ENCODE measurements around the gene BLTP2. TPM values are rescaled to one million over a fixed set of nuclear protein-coding genes. Genes with fewer than 3 reads are reported as not detected.

BLTP2 gene
- total RNA-seq, 1 donor from 2014 or later: 124 TPM

- no peak overlapping the region for H3K4me3 ChIP-seq (ENCODE audit: low read depth, low read length)
- no peak for TF ChIP-seq CTCF (IDR thresholded peaks at IDR 0.05; ENCODE audit: insufficient read depth, low read length, poor library complexity, severe bottlenecking)
- peaks cover 8% of the 10 kb centered on the region for H3K36me3 ChIP-seq (ENCODE audit: control insufficient read depth, insufficient read depth, low read length)
- no peaks in the 10 kb centered on the region for H3K27me3 ChIP-seq (ENCODE audit: control insufficient read depth, insufficient read depth, low read length)
- DNase-seq (ENCODE audit: low read depth): no peak
Observed at GRCh38 chr17:28624148-28624547, 20.8 kb downstream of the BLTP2 start.

- DNase-seq (ENCODE audit: low read depth): no peak
- no peaks in the 10 kb centered on the region for H3K27me3 ChIP-seq (ENCODE audit: control insufficient read depth, insufficient read depth, low read length)
- TF ChIP-seq CTCF (IDR thresholded peaks at IDR 0.05; ENCODE audit: insufficient read depth, low read length, poor library complexity, severe bottlenecking): no peak
- no peak overlapping the region for H3K4me3 ChIP-seq (ENCODE audit: low read depth, low read length)
- peaks cover 8% of the 10 kb centered on the region for H3K36me3 ChIP-seq (ENCODE audit: control insufficient read depth, insufficient read depth, low read length)
Observed at GRCh38 chr17:28623696-28624095, 21.3 kb downstream of the BLTP2 start.

GRCh38 chr17:28622186-28622585 is 22.8 kb downstream of the BLTP2 start:
- Histone ChIP-seq H3K27me3 (ENCODE audit: control insufficient read depth, insufficient read depth, low read length) (no peaks in the 10 kb centered on the region), H3K4me3 (ENCODE audit: low read depth, low read length) (no peak overlapping the region), H3K36me3 (ENCODE audit: control insufficient read depth, insufficient read depth, low read length) (peaks cover 8% of the 10 kb centered on the region)
- no peak for TF ChIP-seq CTCF (IDR thresholded peaks at IDR 0.05; ENCODE audit: insufficient read depth, low read length, poor library complexity, severe bottlenecking)
- no peak for DNase-seq (ENCODE audit: low read depth)

- no peaks in the 10 kb centered on the region for H3K27me3 ChIP-seq (ENCODE audit: control insufficient read depth, insufficient read depth, low read length)
- no peak for TF ChIP-seq CTCF (IDR thresholded peaks at IDR 0.05; ENCODE audit: insufficient read depth, low read length, poor library complexity, severe bottlenecking)
- H3K36me3 ChIP-seq (ENCODE audit: control insufficient read depth, insufficient read depth, low read length): peaks cover 8% of the 10 kb centered on the region
- H3K4me3 ChIP-seq (ENCODE audit: low read depth, low read length): no peak overlapping the region
- no peak for DNase-seq (ENCODE audit: low read depth)
Observed at GRCh38 chr17:28620010-28620409, 24.9 kb downstream of the BLTP2 start.

GRCh38 chr17:28618464-28618863 is 26.5 kb downstream of the BLTP2 start:
- no peak overlapping the region for H3K4me3 ChIP-seq (ENCODE audit: low read depth, low read length)
- H3K36me3 ChIP-seq (ENCODE audit: control insufficient read depth, insufficient read depth, low read length): peaks cover 5% of the 10 kb centered on the region
- DNase-seq (ENCODE audit: low read depth): no peak

More at GRCh38 chr17:28618464-28618863, 26.5 kb downstream of the BLTP2 start:
- no peaks in the 10 kb centered on the region for H3K27me3 ChIP-seq (ENCODE audit: control insufficient read depth, insufficient read depth, low read length)
- no peak for TF ChIP-seq CTCF (IDR thresholded peaks at IDR 0.05; ENCODE audit: insufficient read depth, low read length, poor library complexity, severe bottlenecking)

Measured in kidney epithelial cell (primary cell).